ACC112 (cell line): ENCODE measurements around the gene SSTR5.

Experiments
- H2AFZ ChIP-seq: fragments of 200-600 bp; sonication (generic); one replicate; pipeline ENCODE4 v1.6.0; 2017; ENCODE audit warnings: antibody characterized with exemption, low read length; ENCODE audit not compliant: unreplicated experiment
- H3K27ac ChIP-seq: fragments of 200-600 bp; sonication (generic); 2 replicates; pipeline ENCODE4 v1.5.1; 2014; ENCODE audit warnings: low read depth, mild to moderate bottlenecking, antibody characterized with exemption, low read length, moderate library complexity
- H3K27me3 ChIP-seq: fragments of 200-600 bp; sonication (generic); 2 replicates; pipeline ENCODE4 v1.6.1; 2014; ENCODE audit warnings: mild to moderate bottlenecking, antibody characterized with exemption, low read length, moderate library complexity, mixed read lengths; ENCODE audit not compliant: insufficient read depth
- H3K36me3 ChIP-seq: fragments of 200-600 bp; sonication (generic); 2 replicates; pipeline ENCODE4 v1.6.1; 2016; ENCODE audit warnings: mild to moderate bottlenecking, antibody characterized with exemption, low read length, moderate library complexity, mixed read lengths; ENCODE audit not compliant: insufficient read depth
- H3K4me1 ChIP-seq: fragments of 200-600 bp; sonication (generic); one replicate; pipeline ENCODE4 v1.6.1; 2016; ENCODE audit warnings: low read length, mixed read lengths; ENCODE audit not compliant: insufficient read depth, unreplicated experiment, control insufficient read depth
- H3K4me3 ChIP-seq: fragments of 200-600 bp; sonication (generic); 2 replicates; pipeline ENCODE4 v1.5.1; 2014; ENCODE audit warnings: mild to moderate bottlenecking, low read depth, low read length
- H3K79me2 ChIP-seq: fragments of 200-600 bp; sonication (generic); one replicate; pipeline ENCODE4 v1.6.0; 2016; ENCODE audit warnings: low read length; ENCODE audit not compliant: control insufficient read depth, unreplicated experiment, insufficient read depth

Gene SSTR5

GRCh38 chr16:1066584-1067172 lies 5.9 kb upstream of the SSTR5 start:
- Histone ChIP-seq H2AFZ (no peak overlapping the region), H3K27ac (no peak overlapping the region), H3K36me3 (no peaks in the 10 kb centered on the region), H3K79me2 (no peaks in the 10 kb centered on the region), H3K4me1 (no peaks in the 10 kb centered on the region), H3K27me3 (peaks cover 74% of the 10 kb centered on the region), H3K4me3 (no peak overlapping the region)

- Histone ChIP-seq H3K27ac (no peak overlapping the region), H3K4me3 (no peak overlapping the region), H3K36me3 (no peaks in the 10 kb centered on the region), H2AFZ (no peak overlapping the region), H3K79me2 (no peaks in the 10 kb centered on the region), H3K4me1 (no peaks in the 10 kb centered on the region), H3K27me3 (peaks cover 82% of the 10 kb centered on the region)
These were observed 4.9 kb upstream of the SSTR5 start for GRCh38 chr16:1067629-1068028.

- Histone ChIP-seq H3K4me3 (no peak overlapping the region), H3K27ac (no peak overlapping the region), H3K36me3 (no peaks in the 10 kb centered on the region), H3K79me2 (no peaks in the 10 kb centered on the region), H3K4me1 (no peaks in the 10 kb centered on the region), H2AFZ (no peak overlapping the region), H3K27me3 (peaks cover 90% of the 10 kb centered on the region)
These were observed 4.1 kb upstream of the SSTR5 start for GRCh38 chr16:1068451-1068850.

GRCh38 chr16:1069154-1069553 lies 3.4 kb upstream of the SSTR5 start:
- Histone ChIP-seq H3K27me3 (peaks cover 90% of the 10 kb centered on the region), H2AFZ (no peak overlapping the region), H3K4me1 (no peaks in the 10 kb centered on the region), H3K79me2 (no peaks in the 10 kb centered on the region), H3K4me3 (no peak overlapping the region), H3K27ac (no peak overlapping the region), H3K36me3 (no peaks in the 10 kb centered on the region)

GRCh38 chr16:1070084-1070863 lies 2.3 kb upstream of the SSTR5 start:
- Histone ChIP-seq H3K4me1 (no peaks in the 10 kb centered on the region), H3K36me3 (no peaks in the 10 kb centered on the region), H3K27ac (no peak overlapping the region), H3K27me3 (peaks cover 89% of the 10 kb centered on the region), H3K4me3 (no peak overlapping the region), H2AFZ (no peak overlapping the region), H3K79me2 (no peaks in the 10 kb centered on the region)

GRCh38 chr16:1070864-1071408 lies 1.6 kb upstream of the SSTR5 start:
- no peaks in the 10 kb centered on the region for H3K4me1 ChIP-seq
- no peak overlapping the region for H3K27ac ChIP-seq
- peaks cover 86% of the 10 kb centered on the region for H3K27me3 ChIP-seq
- H3K4me3 ChIP-seq = no peak overlapping the region
- no peak overlapping the region for H2AFZ ChIP-seq
- no peaks in the 10 kb centered on the region for H3K79me2 ChIP-seq
- H3K36me3 ChIP-seq = no peaks in the 10 kb centered on the region

- Histone ChIP-seq H3K4me3 (no peak overlapping the region), H3K36me3 (no peaks in the 10 kb centered on the region), H3K27ac (no peak overlapping the region), H3K79me2 (no peaks in the 10 kb centered on the region), H2AFZ (no peak overlapping the region), H3K27me3 (peaks cover 84% of the 10 kb centered on the region), H3K4me1 (no peaks in the 10 kb centered on the region)
These were observed 854 bp upstream of the SSTR5 start for GRCh38 chr16:1071561-1072225.

GRCh38 chr16:1073262-1073558 lies 663 bp downstream of the SSTR5 start:
- Histone ChIP-seq H3K27ac (no peak overlapping the region), H3K4me3 (no peak overlapping the region), H3K27me3 (peaks cover 84% of the 10 kb centered on the region), H2AFZ (no peak overlapping the region), H3K79me2 (no peaks in the 10 kb centered on the region), H3K36me3 (no peaks in the 10 kb centered on the region), H3K4me1 (no peaks in the 10 kb centered on the region)

GRCh38 chr16:1073566-1074378 lies 1.2 kb downstream of the SSTR5 start:
- peaks cover 2% of the 10 kb centered on the region for H3K4me1 ChIP-seq
- no peaks in the 10 kb centered on the region for H3K79me2 ChIP-seq
- no peak overlapping the region for H3K4me3 ChIP-seq
- no peak overlapping the region for H2AFZ ChIP-seq
- H3K27me3 ChIP-seq = peaks cover 82% of the 10 kb centered on the region
- H3K27ac ChIP-seq = no peak overlapping the region
- no peaks in the 10 kb centered on the region for H3K36me3 ChIP-seq

GRCh38 chr16:1074379-1074649 lies 1.8 kb downstream of the SSTR5 start:
- H2AFZ ChIP-seq = no peak overlapping the region
- peaks cover 78% of the 10 kb centered on the region for H3K27me3 ChIP-seq
- H3K4me1 ChIP-seq = peaks cover 5% of the 10 kb centered on the region
- H3K36me3 ChIP-seq = no peaks in the 10 kb centered on the region
- no peak overlapping the region for H3K27ac ChIP-seq
- no peak overlapping the region for H3K4me3 ChIP-seq
- H3K79me2 ChIP-seq = no peaks in the 10 kb centered on the region
